ENCODE results near the gene GPATCH1.

GPATCH1 gene

DNA sequence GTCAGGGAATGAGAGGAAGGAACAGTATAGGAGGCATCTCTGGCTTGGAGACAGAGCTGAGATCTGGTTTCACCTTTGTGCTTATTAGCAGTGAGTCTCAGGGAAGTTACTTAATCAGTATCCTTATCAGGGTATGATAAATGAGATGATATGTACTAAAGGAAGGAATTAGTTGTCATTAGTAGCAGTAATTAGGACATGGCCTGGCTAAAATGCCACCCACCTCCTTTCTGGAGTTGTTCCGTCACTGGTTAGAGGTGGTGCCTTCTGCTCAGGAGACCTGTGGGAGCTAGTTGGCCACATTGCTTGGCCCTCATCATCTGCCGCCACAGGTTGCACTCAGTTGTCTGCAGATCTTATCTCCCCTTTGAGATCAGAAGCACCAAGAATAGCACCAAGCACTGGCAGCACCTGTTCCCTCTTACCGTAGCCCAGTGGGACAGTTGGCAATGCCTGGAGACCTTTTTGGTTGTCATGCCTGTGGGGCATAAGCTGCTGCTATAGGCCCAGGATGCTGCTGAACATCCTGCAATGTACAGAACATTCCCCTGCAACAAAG lies 4.7 kb downstream of the GPATCH1 start:
- in situ Hi-C loops (cut with HindIII; ENCODE audit: low sequenced_read_pairs): no loop called here
- TF ChIP-seq, protein P1, sequence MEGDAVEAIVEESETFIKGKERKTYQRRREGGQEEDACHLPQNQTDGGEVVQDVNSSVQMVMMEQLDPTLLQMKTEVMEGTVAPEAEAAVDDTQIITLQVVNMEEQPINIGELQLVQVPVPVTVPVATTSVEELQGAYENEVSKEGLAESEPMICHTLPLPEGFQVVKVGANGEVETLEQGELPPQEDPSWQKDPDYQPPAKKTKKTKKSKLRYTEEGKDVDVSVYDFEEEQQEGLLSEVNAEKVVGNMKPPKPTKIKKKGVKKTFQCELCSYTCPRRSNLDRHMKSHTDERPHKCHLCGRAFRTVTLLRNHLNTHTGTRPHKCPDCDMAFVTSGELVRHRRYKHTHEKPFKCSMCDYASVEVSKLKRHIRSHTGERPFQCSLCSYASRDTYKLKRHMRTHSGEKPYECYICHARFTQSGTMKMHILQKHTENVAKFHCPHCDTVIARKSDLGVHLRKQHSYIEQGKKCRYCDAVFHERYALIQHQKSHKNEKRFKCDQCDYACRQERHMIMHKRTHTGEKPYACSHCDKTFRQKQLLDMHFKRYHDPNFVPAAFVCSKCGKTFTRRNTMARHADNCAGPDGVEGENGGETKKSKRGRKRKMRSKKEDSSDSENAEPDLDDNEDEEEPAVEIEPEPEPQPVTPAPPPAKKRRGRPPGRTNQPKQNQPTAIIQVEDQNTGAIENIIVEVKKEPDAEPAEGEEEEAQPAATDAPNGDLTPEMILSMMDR (IDR thresholded peaks at IDR 0.05; ENCODE audit: low read depth, low read length): no peak
- no peak overlapping the region for H3K4me3 ChIP-seq (ENCODE audit: low read depth, low read length)
- DNase-seq (ENCODE audit: low read depth, low spot score): no peak

DNA sequence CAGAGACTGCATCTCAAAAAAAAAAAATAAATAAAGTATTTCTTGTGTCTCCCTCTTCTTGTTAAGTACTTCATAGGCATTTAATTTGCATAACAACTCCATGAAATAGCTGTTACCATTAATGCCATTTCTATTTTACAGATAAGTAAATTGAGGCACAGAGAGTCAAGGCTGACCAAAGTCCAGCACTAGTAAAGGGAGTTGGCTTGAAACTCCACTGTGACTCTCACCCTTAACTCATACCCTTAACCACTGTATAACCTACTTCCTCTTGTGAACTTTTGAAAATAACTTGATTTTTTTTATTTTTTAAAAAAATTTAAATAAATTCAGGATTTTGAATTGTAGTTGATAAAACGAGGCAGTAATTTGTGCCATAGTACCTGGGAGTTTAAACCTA lies 6.0 kb downstream of the GPATCH1 start:
- in situ Hi-C loops (cut with HindIII; ENCODE audit: low sequenced_read_pairs): no loop called here
- TF ChIP-seq, protein P1 (IDR thresholded peaks at IDR 0.05; ENCODE audit: low read depth, low read length): no peak
- H3K4me3 ChIP-seq (ENCODE audit: low read depth, low read length): no peak overlapping the region
- DNase-seq (ENCODE audit: low read depth, low spot score): no peak

DNA sequence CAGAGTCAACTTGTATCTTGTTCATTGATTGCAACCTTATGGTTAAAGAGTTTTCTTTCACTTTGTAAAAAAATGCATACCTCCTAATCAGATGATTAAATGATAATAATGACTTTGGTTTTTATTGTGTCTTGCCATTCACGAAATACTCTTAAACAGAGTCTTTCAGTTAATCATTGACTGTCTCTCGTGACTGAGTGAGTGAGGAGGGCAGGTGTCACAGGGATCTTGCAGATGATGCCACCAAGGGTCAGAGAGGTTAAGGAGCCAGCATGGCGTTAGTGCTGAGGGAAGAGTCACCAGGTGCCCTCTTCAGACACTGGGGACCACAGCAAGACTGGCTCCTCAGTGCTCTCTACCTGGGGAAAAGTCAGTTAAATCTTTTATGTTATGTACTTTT lies 8.0 kb downstream of the GPATCH1 start:
- in situ Hi-C loops (cut with HindIII; ENCODE audit: low sequenced_read_pairs): no loop called here
- DNase-seq (ENCODE audit: low read depth, low spot score): no peak
- TF ChIP-seq, protein P1 (IDR thresholded peaks at IDR 0.05; ENCODE audit: low read depth, low read length): no peak
- no peak overlapping the region for H3K4me3 ChIP-seq (ENCODE audit: low read depth, low read length)

DNA sequence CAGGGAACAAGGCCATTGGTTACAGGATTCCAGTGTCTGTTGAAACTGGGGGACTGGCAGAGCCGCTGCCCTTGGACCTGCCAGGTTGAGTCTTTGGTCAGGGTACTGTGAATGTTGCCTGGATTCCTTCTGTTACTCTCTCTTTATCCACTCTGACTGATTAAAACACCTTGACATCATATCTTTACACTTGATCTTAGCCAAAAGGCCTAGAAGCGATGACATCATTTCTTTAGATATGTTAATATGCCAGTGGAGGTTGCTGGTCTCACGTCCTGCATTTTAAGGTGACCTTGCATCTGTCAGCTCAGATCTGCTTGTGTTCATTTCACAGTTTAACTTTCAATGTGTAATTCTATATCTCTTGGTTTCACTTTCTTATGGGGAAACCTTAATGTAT lies 9.2 kb downstream of the GPATCH1 start:
- TF ChIP-seq, protein P1 (IDR thresholded peaks at IDR 0.05; ENCODE audit: low read depth, low read length): no peak
- in situ Hi-C loops (cut with HindIII; ENCODE audit: low sequenced_read_pairs): no loop called here

DNA sequence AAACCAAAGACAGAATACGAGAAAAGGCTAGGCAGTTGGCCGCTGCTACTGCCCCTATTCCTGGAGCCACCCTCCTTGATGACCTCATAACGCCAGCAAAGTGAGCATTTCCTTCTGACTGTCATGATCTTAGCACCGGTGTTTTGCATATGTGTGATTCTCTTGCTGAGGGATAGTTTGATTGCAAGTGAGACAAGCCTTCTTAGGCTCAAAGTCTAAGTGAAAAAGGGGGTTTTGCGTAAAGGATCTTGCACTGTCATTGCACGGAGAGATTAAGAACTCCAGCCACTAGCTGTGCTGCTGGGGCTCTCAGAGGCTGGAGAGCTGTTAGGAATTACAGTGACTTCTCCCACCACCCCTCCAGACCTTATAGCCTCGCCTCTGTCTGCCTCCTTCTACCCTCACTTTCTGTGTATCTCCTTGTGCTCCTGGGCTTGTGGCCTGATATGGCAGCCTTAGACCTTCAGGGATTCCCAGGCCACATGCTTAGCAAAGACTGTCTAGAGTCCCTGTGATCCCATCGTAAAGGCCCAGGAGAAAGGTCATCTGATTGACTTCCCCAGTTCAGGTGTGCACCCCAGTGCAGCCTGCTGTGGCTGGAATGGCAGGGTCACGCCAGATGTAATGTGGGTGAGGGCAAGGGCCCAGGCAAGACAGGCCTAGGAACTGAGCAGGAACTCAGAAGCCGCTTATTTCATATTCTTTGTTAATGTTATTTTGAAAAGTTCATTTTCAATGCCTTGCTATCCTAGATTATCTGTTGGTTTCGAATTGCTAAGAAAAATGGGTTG lies 12.6 kb downstream of the GPATCH1 start:
- in situ Hi-C loops (cut with HindIII; ENCODE audit: low sequenced_read_pairs): no loop called here
- TF ChIP-seq, protein P1 (IDR thresholded peaks at IDR 0.05; ENCODE audit: low read depth, low read length): no peak
- H3K4me3 ChIP-seq (ENCODE audit: low read depth, low read length): no peak overlapping the region
- no peak for DNase-seq (ENCODE audit: low read depth, low spot score)

More for the DNA sequence above, 9.2 kb downstream of the GPATCH1 start:
- H3K4me3 ChIP-seq (ENCODE audit: low read depth, low read length): no peak overlapping the region
- DNase-seq (ENCODE audit: low read depth, low spot score): no peak

DNA sequence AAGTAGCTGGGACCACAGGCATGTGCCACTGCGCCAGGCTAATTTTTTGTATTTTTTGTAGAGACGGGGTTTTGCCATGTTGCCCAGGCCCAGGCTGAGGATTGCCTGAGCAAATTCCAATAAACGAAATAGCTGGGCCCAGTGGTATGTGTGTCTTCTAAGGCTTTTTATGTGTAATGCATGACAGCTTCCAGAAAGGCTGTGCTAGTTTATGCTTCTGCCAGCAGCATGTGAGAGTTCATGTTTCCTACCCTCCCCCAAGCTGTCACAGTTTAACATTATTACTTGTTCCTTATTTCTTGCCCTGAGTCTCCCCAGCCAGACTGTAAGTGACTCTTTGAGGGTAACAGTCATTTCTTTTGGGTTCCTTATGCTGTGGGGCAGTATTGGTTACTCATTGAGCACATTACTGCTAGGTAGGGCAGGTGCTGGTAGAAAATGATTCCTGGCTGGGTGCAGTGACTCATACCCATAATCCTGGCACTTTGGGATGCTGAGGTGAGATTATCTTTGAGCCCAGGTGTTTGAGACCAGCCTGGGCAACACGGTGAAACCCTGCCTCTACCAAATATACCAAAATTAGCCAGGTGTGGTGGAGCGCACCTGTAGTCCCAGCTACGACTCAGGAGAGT lies 13.6 kb downstream of the GPATCH1 start:
- no peak overlapping the region for H3K4me3 ChIP-seq (ENCODE audit: low read depth, low read length)
- TF ChIP-seq, protein P1 (IDR thresholded peaks at IDR 0.05; ENCODE audit: low read depth, low read length): no peak
- no peak for DNase-seq (ENCODE audit: low read depth, low spot score)
- in situ Hi-C loops (cut with HindIII; ENCODE audit: low sequenced_read_pairs): no loop called here

Measured in astrocyte of the spinal cord (primary cell).